ENCODE results near the gene CSPG5. TPM values are rescaled to one million over a fixed set of nuclear protein-coding genes. Genes with fewer than 3 reads are reported as not detected.

The CSPG5 gene
- total RNA-seq, 1 experiment from 2014 or later, result 4.4 TPM

DNA sequence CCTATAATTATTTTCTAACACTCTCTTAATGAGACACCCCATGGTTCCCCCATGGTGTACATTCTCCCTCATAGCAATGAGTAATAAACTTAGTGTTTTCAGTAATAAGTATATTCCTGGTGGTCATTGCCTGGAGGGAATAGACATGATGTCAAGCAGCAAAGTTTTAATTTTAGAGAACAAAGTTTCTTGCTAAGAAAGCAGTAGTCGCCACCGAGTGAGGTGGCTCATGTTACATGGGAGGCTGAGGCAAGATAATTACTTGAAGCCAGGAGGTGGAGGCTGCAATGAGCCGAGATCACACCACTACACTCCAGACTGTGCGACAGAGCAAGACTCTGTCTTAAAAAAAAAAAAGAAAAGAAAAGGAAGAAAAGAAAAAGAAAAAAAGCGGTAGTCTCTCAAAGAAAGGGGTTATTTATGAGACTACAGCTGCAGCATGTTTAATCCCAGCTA lies 62.8 kb downstream of the CSPG5 start:
- in situ Hi-C loops (cut with HindIII; ENCODE audit: low pct_unique_long_range_greater_than_20kb, low sequenced_read_pairs), result no loop called here
- no peak for DNase-seq (ENCODE audit: low read depth)

DNA sequence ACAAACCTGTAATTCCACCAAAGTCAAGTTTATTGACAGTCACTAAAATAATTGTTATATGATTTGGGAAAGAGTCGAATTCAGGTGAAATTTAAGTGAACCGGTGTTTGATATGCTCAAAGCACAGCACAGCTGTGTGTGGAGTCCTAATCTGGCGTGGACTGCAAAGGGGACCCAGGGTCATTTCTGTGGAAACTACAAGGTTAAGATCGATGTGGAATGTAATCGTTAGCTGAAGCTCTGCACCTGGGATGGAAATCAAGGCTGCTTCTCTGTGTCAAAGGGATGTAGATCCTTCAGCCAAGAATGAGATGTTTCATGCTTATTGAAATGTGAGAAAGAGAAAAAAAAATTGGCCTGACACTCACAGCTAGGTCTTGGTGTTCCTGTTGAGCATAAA lies 63.6 kb downstream of the CSPG5 start:
- in situ Hi-C loops (cut with HindIII; ENCODE audit: low pct_unique_long_range_greater_than_20kb, low sequenced_read_pairs), result no loop called here
- no peak for DNase-seq (ENCODE audit: low read depth)

DNA sequence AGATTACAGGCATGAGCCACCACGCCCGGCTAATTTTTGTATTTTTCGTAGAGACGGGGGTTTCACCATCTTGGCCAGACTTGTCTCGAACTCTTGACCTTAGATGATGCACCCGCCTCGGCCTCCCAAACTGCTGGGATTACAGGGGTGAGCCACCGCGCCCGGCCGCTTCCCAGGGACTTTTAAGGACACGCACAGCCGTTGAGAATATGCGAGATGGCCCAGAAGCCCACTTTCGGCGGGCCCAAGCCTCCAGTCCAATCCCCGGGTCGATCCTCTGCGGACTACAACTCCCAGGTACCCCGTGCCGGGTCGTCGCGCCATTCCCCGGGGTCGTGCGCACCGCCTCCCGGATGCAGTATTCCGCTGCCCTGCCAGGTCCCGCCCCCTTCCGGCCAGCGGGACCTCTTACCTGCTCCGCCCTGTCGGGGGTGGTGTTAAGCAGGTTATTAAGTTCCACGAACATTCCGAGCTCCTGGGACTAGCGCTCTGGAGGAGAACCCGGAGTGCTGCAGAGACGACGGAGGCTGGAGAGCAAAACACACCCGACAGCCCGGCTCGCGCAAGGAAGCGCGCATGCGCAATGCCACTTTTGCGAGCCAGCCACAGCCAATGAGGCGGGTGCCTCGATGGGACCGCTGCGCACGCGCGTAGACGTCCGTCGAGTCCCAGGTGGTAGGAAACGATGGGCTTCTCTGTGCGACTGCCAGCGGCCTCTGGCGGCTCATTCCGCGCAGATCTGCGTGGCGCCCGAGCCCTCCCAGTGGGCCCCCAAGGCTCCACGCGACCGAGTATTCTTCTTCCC lies 65.3 kb downstream of the CSPG5 start, which contains the start of gene ELP6:
TSS of gene ELP6 (minus strand) at position 588 of the 805 bp plus-strand sequence. CDS start at position 466, 122 bp downstream.
- DNase-seq (ENCODE audit: low read depth), result peak; percentile 93
- in situ Hi-C loops (cut with HindIII; ENCODE audit: low pct_unique_long_range_greater_than_20kb, low sequenced_read_pairs), result no loop called here

DNA sequence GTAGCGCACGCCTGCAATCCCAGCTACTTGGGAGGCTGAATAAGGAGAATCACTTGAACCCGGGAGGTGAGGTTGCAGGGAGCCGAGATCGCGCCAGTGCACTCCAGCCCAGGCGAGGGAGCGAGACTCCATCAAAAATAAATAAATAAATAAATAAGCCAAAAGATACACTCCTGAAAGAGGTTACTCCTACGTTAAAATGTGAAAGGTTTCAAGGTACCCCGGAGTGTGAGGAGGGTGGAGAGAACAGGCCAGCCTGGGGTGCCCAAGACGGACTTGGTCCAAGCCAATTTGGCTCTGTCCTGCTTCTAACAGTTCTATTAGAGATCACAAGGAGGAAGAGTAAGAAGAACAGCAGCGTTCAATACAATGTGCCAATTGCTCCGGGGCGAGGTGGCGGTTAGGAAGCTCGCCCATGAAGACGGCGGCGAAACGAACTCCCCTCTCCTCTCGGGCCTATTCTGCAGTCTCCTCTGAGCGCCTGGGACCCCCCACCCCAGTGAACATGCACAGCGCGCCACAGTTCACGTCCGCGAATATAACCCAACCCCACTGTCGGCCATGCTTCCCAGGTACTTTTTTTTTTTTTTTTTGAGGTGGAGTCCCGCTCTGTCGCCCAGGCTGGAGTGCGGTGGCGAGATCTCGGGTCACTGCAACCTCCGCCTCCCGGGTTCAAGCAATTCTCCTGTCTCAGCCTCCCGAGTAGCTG lies 66.1 kb downstream of the CSPG5 start:
- DNase-seq (ENCODE audit: low read depth), result peak; percentile 36
- in situ Hi-C loops (cut with HindIII; ENCODE audit: low pct_unique_long_range_greater_than_20kb, low sequenced_read_pairs), result no loop called here

Other genes with a start within 250 kb of the CSPG5 start
- 4.0 and 14.1 TPM in 2 replicates for gene PTPN23, start 197.8 kb downstream of the CSPG5 start, total RNA-seq (2014; rRNA removed; shearing (Covaris generic); ENCODE audit: low replicate concordance)
- gene SCAP, start 102.9 kb downstream of the CSPG5 start, total RNA-seq (2014; rRNA removed; shearing (Covaris generic); ENCODE audit: low replicate concordance), result 47.7 and 49.5 TPM in 2 replicates
- 30.9 and 41.6 TPM in 2 replicates for gene ELP6, start 65.2 kb downstream of the CSPG5 start, total RNA-seq (2014; rRNA removed; shearing (Covaris generic); ENCODE audit: low replicate concordance)
- 21.4 and 32.6 TPM in 2 replicates for gene SMARCC1, start 203.0 kb upstream of the CSPG5 start, total RNA-seq (2014; rRNA removed; shearing (Covaris generic); ENCODE audit: low replicate concordance)
- 67.0 and 67.2 TPM in 2 replicates for gene DHX30, start 224.3 kb upstream of the CSPG5 start, total RNA-seq (2014; rRNA removed; shearing (Covaris generic); ENCODE audit: low replicate concordance)